Measurements from ENCODE around the gene ARHGDIB.

ARHGDIB gene

DNA sequence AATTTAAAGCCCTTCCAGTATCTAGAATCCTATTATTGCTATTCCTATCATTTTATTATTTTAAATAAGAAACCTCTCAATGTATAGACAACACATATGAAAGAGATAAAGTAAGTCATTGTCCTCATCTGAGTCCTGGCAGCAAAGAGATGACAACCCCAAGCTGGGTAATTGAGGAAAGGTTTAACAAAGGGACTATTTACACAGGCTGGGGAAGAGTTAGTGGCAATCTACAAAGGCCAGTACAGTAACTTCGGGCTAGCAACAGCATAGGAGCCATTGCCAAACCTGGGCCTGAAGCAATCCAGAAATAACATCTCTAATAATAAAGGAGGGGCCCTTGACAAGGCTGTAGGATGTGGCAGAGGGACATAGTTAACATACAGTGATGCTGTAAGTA is 22.6 kb upstream of the ARHGDIB start:
- no peak for DNase-seq (ENCODE audit: low read depth)
- no peak overlapping the region for H3K4me3 ChIP-seq (ENCODE audit: low read length)
- TF ChIP-seq, protein P1, sequence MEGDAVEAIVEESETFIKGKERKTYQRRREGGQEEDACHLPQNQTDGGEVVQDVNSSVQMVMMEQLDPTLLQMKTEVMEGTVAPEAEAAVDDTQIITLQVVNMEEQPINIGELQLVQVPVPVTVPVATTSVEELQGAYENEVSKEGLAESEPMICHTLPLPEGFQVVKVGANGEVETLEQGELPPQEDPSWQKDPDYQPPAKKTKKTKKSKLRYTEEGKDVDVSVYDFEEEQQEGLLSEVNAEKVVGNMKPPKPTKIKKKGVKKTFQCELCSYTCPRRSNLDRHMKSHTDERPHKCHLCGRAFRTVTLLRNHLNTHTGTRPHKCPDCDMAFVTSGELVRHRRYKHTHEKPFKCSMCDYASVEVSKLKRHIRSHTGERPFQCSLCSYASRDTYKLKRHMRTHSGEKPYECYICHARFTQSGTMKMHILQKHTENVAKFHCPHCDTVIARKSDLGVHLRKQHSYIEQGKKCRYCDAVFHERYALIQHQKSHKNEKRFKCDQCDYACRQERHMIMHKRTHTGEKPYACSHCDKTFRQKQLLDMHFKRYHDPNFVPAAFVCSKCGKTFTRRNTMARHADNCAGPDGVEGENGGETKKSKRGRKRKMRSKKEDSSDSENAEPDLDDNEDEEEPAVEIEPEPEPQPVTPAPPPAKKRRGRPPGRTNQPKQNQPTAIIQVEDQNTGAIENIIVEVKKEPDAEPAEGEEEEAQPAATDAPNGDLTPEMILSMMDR (conservative IDR thresholded peaks at IDR 0.05; ENCODE audit: low read length), result no peak

- no peak for DNase-seq (ENCODE audit: low read depth)
- no peak overlapping the region for H3K4me3 ChIP-seq (ENCODE audit: low read length)
- TF ChIP-seq, protein P1 (conservative IDR thresholded peaks at IDR 0.05; ENCODE audit: low read length), result no peak
These were observed 21.6 kb upstream of the ARHGDIB start for GRCh38 chr12:14982991-14983390.

DNA sequence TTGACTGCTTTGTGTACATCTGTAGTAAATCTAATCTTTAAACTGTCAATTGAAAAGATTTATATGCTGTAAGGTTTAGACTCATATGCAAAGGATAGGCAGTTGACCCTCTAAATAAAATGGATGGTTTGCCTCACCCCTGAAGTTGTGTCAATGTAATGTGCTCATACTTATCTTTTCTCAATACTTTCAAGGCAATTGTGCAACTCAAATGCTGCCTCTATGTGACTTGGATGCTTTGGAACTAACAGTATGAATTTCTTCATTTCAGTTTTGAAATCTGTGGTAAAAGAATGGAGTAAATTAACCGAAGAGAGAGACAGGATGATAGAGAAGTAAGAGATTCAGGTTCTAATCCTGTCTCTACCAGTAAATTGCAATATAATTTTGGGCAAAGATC is 21.2 kb upstream of the ARHGDIB start:
- H3K4me3 ChIP-seq (ENCODE audit: low read length), result no peak overlapping the region
- peak; percentile 34 for DNase-seq (ENCODE audit: low read depth)
- TF ChIP-seq, protein P1 (conservative IDR thresholded peaks at IDR 0.05; ENCODE audit: low read length), result no peak

- H3K4me3 ChIP-seq (ENCODE audit: low read length), result no peak overlapping the region
- TF ChIP-seq, protein P1 (conservative IDR thresholded peaks at IDR 0.05; ENCODE audit: low read length), result no peak
- no peak for DNase-seq (ENCODE audit: low read depth)
These were observed 19.6 kb upstream of the ARHGDIB start for GRCh38 chr12:14981049-14981448.

DNA sequence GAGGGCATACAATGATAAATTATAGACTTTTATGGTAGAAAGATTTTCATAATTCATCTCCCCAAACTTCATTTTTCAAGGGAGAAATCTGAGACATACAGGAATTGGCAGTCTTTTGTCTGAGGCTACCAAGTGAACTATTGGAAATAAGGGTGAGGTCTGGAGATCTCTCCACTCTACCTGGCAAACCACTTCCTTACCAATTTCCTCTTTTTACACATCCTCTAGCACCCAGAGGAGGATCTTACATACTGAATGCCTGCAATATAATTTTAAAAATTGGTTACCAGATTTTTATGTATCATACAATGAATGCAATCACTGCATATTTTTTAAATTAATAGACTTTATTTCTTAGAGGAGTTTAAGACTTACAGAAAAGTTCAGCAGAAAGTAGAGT is 18.1 kb upstream of the ARHGDIB start:
- TF ChIP-seq, protein P1 (conservative IDR thresholded peaks at IDR 0.05; ENCODE audit: low read length), result no peak
- H3K4me3 ChIP-seq (ENCODE audit: low read length), result no peak overlapping the region
- no peak for DNase-seq (ENCODE audit: low read depth)

GRCh38 chr12:14976658-14977057 is 15.3 kb upstream of the ARHGDIB start:
- no peak for DNase-seq (ENCODE audit: low read depth)
- H3K4me3 ChIP-seq (ENCODE audit: low read length), result no peak overlapping the region
- TF ChIP-seq, protein P1 (conservative IDR thresholded peaks at IDR 0.05; ENCODE audit: low read length), result no peak

DNA sequence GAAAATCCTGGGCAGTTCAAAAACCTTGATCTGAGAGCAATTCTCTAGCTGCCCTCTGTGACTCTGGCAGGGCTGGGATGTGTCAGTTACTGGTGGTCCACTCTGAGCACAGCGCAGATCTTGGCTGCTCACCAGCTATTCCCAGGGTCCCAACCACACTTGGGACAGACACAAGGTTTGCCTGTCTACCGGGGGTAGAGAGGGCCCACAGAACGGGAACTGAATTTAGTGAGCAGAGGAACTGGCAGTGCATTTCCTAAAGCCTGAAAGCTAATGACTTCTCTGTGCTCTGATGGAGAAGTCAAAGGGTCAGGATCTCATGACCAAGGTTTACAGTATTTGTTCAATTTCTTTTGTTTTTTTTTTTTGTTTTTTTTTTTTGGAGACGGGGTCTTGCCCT is 14.1 kb upstream of the ARHGDIB start:
- no peak for DNase-seq (ENCODE audit: low read depth)
- TF ChIP-seq, protein P1 (conservative IDR thresholded peaks at IDR 0.05; ENCODE audit: low read length), result no peak

More for the DNA sequence above, 14.1 kb upstream of the ARHGDIB start:
- no peak overlapping the region for H3K4me3 ChIP-seq (ENCODE audit: low read length)

Data from AG10803 (cell line).